DND-41 (cell line): Measurements from ENCODE around the gene TLX1.

ENCODE experiments used
- ATAC-seq: fragments of 200-7000 bp; cut with Tn5 transposase; 3 replicates; pipeline ENCODE4 v1.9.1; 2021; ENCODE audit warnings: low read depth; ENCODE audit not compliant: insufficient read depth
- DNase-seq: peaks from one replicate; pipeline ENCODE4 v3.0.0-alpha.2; 2020
- H2AFZ ChIP-seq: 2 replicates; pipeline ENCODE4 v1.6.0; 2012; ENCODE audit warnings: low read depth, low read length
- H3K27ac ChIP-seq: 2 replicates; pipeline ENCODE4 v1.5.1; 2012; ENCODE audit warnings: low read length, inconsistent platforms
- H3K27me3 ChIP-seq: fragments of 200-600 bp; sonication (generic); 2 replicates; pipeline ENCODE4 v1.6.0; 2012; ENCODE audit warnings: low read length, mild to moderate bottlenecking, inconsistent platforms; ENCODE audit not compliant: insufficient read depth, poor library complexity
- H3K36me3 ChIP-seq: 2 replicates; pipeline ENCODE4 v1.5.1; 2012; ENCODE audit warnings: low read length, inconsistent platforms; ENCODE audit not compliant: insufficient read depth
- H3K4me1 ChIP-seq: 2 replicates; pipeline ENCODE4 v1.5.1; 2012; ENCODE audit warnings: mild to moderate bottlenecking, low read length; ENCODE audit not compliant: insufficient read depth
- H3K4me2 ChIP-seq: 2 replicates; pipeline ENCODE4 v1.6.0; 2012; ENCODE audit warnings: mild to moderate bottlenecking, moderate library complexity, low read length, inconsistent platforms; ENCODE audit not compliant: insufficient read depth
- H3K4me3 ChIP-seq, 2 experiments: fragments of 200-600 bp in 1 of 2; shearing (Covaris generic) in 1 of 2; 2 replicates each; pipeline ENCODE4 v1.5.1; 2012 to 2016; ENCODE audit warnings: inconsistent platforms in 2 of 2, low read length in 2 of 2, mild to moderate bottlenecking in 2 of 2, low read depth in 1 of 2, moderate library complexity in 1 of 2
- H3K79me2 ChIP-seq: 2 replicates; pipeline ENCODE4 v1.6.0; 2012; ENCODE audit warnings: low read length, inconsistent platforms; ENCODE audit not compliant: insufficient read depth
- H3K9ac ChIP-seq: 2 replicates; pipeline ENCODE4 v1.6.0; 2012; ENCODE audit warnings: low read depth, mild to moderate bottlenecking, inconsistent platforms, low read length, moderate library complexity
- H3K9me3 ChIP-seq: 2 replicates; pipeline ENCODE4 v1.5.1; 2012; ENCODE audit warnings: low read length, moderate library complexity, mild to moderate bottlenecking, inconsistent platforms; ENCODE audit not compliant: insufficient read depth, severe bottlenecking
- H4K20me1 ChIP-seq: 2 replicates; pipeline ENCODE4 v1.6.0; 2012; ENCODE audit warnings: low read length; ENCODE audit not compliant: insufficient read depth
- EZH2 ChIP-seq: IDR thresholded peaks from 3 replicates; pipeline ENCODE4 v1.6.1; 2012; ENCODE audit warnings: borderline replicate concordance, low read depth, mild to moderate bottlenecking, moderate library complexity, low read length, inconsistent platforms; ENCODE audit not compliant: severe bottlenecking
- TF ChIP-seq, protein P1 (sequence below): IDR thresholded peaks from 2 replicates; pipeline ENCODE4 v1.5.1; 2012; ENCODE audit warnings: borderline replicate concordance, low read length, moderate library complexity, mild to moderate bottlenecking; ENCODE audit not compliant: poor library complexity, severe bottlenecking; ENCODE audit errors: extremely low read depth

The TLX1 gene

GRCh38 chr10:101097881-101098280, 33.2 kb upstream of the TLX1 start:
- Histone ChIP-seq H3K4me2 (no peak overlapping the region), H3K4me1 (no peaks in the 10 kb centered on the region), H3K36me3 (no peaks in the 10 kb centered on the region), H3K79me2 (no peaks in the 10 kb centered on the region), H3K27me3 (peaks cover 30% of the 10 kb centered on the region), H2AFZ (no peak overlapping the region), H3K9me3 (no peaks in the 10 kb centered on the region), H3K9ac (no peak overlapping the region), H4K20me1 (peaks cover 4% of the 10 kb centered on the region; the same call in 1 of the 2 replicates), H3K27ac (no peak overlapping the region), H3K4me3 (no peak overlapping the region)
- ATAC-seq = no peak
- DNase-seq = no peak
- TF ChIP-seq, protein P1, sequence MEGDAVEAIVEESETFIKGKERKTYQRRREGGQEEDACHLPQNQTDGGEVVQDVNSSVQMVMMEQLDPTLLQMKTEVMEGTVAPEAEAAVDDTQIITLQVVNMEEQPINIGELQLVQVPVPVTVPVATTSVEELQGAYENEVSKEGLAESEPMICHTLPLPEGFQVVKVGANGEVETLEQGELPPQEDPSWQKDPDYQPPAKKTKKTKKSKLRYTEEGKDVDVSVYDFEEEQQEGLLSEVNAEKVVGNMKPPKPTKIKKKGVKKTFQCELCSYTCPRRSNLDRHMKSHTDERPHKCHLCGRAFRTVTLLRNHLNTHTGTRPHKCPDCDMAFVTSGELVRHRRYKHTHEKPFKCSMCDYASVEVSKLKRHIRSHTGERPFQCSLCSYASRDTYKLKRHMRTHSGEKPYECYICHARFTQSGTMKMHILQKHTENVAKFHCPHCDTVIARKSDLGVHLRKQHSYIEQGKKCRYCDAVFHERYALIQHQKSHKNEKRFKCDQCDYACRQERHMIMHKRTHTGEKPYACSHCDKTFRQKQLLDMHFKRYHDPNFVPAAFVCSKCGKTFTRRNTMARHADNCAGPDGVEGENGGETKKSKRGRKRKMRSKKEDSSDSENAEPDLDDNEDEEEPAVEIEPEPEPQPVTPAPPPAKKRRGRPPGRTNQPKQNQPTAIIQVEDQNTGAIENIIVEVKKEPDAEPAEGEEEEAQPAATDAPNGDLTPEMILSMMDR = no peak
- no peak for TF ChIP-seq EZH2

DNA sequence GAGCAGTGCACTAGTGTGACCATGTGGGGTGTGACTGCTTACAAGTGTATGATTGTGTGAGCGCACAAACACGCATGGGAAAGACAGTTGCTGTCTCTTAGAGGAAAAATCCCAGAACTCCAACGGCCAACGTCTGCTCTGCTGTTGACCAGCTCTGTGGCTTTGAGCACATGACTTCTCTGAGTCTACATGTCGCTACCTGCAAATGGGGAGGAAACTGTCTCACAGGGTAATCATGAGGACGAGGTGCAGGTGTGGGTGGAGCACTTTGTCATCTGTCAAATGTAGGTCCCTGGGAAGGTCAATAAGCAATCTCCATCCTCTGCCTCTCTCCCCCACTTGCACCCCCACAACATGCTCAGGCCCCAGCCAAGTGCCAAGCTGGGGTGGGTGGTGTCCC, 31.2 kb upstream of the TLX1 start:
- no peak overlapping the region for H3K9ac ChIP-seq
- H3K4me2 ChIP-seq = no peak overlapping the region
- no peaks in the 10 kb centered on the region for H3K4me1 ChIP-seq
- no peaks in the 10 kb centered on the region for H3K79me2 ChIP-seq
- H3K27ac ChIP-seq = no peak overlapping the region
- peaks cover 36% of the 10 kb centered on the region for H3K27me3 ChIP-seq
- H3K9me3 ChIP-seq = no peaks in the 10 kb centered on the region
- H4K20me1 ChIP-seq = peaks cover 4% of the 10 kb centered on the region; the same call in 1 of the 2 replicates
- H2AFZ ChIP-seq = no peak overlapping the region
- no peak overlapping the region for H3K4me3 ChIP-seq
- TF ChIP-seq, protein P1 = no peak
- TF ChIP-seq EZH2 = no peak
- no peak for ATAC-seq
- DNase-seq = no peak
- no peaks in the 10 kb centered on the region for H3K36me3 ChIP-seq

- no peak for DNase-seq
- H4K20me1 ChIP-seq = peaks cover 4% of the 10 kb centered on the region; the same call in 1 of the 2 replicates
- TF ChIP-seq EZH2 = no peak
- TF ChIP-seq, protein P1 = no peak
Measured at GRCh38 chr10:101101372-101101881, 29.7 kb upstream of the TLX1 start.

More at GRCh38 chr10:101101372-101101881, 29.7 kb upstream of the TLX1 start:
- H3K36me3 ChIP-seq = no peaks in the 10 kb centered on the region
- H3K27me3 ChIP-seq = peaks cover 38% of the 10 kb centered on the region
- H3K4me2 ChIP-seq = no peak overlapping the region
- no peak overlapping the region for H2AFZ ChIP-seq
- H3K4me3 ChIP-seq = no peak overlapping the region
- H3K9ac ChIP-seq = no peak overlapping the region
- H3K27ac ChIP-seq = no peak overlapping the region
- no peaks in the 10 kb centered on the region for H3K9me3 ChIP-seq
- no peak for ATAC-seq
- H3K4me1 ChIP-seq = no peaks in the 10 kb centered on the region
- H3K79me2 ChIP-seq = no peaks in the 10 kb centered on the region
